Astrocyte of the spinal cord (primary cell): ENCODE results near the gene ABCB6.

Experiments used
- DNase-seq: peaks from one replicate; pipeline ENCODE4 v3.0.0; 2011; ENCODE audit warnings: low read depth, low spot score
- H3K4me3 ChIP-seq: 2 replicates; pipeline ENCODE4 v1.5.1; 2011; ENCODE audit warnings: low read depth, mild to moderate bottlenecking, low read length, moderate library complexity
- in situ Hi-C: cut with HindIII; loops from 2 replicates; pipeline ENCODE4 v1.10.0; 2017; ENCODE audit warnings: low sequenced_read_pairs
- TF ChIP-seq, protein P1 (sequence below): IDR thresholded peaks from 2 replicates; pipeline ENCODE4 v1.5.1; 2012; ENCODE audit warnings: low read depth, mild to moderate bottlenecking, low read length, inconsistent platforms

ABCB6 gene

GRCh38 chr2:219213486-219214071 is 5.2 kb downstream of the ABCB6 start:
- no peak for DNase-seq

DNA sequence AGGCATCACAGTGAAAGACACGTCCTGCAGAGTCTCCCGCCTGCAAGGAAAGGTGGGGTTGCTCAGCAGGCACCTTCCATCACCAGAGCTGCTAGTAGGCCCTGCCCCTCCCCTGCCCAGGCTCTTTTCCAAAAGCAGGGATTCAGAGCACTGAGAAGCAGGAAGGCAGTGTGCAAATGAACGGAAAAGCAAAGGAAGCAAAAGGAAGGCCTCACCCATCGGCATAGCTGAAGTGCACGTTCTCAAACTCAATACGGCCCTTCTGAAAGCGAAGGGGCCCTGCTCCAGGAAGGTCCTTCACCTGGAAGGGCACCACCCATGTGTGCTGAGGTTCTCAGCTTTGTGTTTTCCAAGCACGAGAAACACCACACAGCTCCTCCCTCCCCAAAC is 5.7 kb downstream of the ABCB6 start:
- TF ChIP-seq, protein P1, sequence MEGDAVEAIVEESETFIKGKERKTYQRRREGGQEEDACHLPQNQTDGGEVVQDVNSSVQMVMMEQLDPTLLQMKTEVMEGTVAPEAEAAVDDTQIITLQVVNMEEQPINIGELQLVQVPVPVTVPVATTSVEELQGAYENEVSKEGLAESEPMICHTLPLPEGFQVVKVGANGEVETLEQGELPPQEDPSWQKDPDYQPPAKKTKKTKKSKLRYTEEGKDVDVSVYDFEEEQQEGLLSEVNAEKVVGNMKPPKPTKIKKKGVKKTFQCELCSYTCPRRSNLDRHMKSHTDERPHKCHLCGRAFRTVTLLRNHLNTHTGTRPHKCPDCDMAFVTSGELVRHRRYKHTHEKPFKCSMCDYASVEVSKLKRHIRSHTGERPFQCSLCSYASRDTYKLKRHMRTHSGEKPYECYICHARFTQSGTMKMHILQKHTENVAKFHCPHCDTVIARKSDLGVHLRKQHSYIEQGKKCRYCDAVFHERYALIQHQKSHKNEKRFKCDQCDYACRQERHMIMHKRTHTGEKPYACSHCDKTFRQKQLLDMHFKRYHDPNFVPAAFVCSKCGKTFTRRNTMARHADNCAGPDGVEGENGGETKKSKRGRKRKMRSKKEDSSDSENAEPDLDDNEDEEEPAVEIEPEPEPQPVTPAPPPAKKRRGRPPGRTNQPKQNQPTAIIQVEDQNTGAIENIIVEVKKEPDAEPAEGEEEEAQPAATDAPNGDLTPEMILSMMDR, result no peak
- DNase-seq, result no peak
- in situ Hi-C loops, result no loop called here
- H3K4me3 ChIP-seq, result no peak overlapping the region

More at GRCh38 chr2:219213486-219214071, 5.2 kb downstream of the ABCB6 start:
- TF ChIP-seq, protein P1, result no peak
- no peak overlapping the region for H3K4me3 ChIP-seq
- in situ Hi-C loops, result no loop called here

DNA sequence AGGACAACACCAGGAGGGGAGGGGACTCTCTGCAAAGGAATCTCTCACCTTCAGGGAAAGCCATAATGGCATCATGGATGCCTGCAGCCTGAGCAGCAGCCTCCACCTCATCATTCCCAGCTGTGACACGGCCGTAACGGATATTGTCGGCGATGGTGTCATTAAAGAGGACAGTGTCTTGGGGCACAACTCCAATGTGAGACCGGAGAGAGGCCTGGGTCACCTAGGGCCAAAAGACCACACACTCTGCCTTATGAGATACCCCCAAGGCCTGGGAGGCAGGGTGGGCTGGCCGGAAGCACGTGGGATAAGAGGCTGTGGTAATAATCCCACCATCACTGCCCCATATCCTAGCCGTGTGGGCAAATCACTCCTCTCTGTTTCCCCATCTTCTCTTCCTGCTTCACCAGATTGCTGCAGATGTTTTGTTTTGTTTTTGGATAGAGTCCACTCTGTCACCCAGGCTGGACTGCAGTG is 7.8 kb downstream of the ABCB6 start:
- in situ Hi-C loops, result no loop called here
- no peak for DNase-seq
- TF ChIP-seq, protein P1, result no peak
- H3K4me3 ChIP-seq, result no peak overlapping the region

GRCh38 chr2:219210196-219210885 is 8.4 kb downstream of the ABCB6 start:
- no peak overlapping the region for H3K4me3 ChIP-seq
- DNase-seq, result no peak
- in situ Hi-C loops, result no loop called here
- TF ChIP-seq, protein P1, result no peak

DNA sequence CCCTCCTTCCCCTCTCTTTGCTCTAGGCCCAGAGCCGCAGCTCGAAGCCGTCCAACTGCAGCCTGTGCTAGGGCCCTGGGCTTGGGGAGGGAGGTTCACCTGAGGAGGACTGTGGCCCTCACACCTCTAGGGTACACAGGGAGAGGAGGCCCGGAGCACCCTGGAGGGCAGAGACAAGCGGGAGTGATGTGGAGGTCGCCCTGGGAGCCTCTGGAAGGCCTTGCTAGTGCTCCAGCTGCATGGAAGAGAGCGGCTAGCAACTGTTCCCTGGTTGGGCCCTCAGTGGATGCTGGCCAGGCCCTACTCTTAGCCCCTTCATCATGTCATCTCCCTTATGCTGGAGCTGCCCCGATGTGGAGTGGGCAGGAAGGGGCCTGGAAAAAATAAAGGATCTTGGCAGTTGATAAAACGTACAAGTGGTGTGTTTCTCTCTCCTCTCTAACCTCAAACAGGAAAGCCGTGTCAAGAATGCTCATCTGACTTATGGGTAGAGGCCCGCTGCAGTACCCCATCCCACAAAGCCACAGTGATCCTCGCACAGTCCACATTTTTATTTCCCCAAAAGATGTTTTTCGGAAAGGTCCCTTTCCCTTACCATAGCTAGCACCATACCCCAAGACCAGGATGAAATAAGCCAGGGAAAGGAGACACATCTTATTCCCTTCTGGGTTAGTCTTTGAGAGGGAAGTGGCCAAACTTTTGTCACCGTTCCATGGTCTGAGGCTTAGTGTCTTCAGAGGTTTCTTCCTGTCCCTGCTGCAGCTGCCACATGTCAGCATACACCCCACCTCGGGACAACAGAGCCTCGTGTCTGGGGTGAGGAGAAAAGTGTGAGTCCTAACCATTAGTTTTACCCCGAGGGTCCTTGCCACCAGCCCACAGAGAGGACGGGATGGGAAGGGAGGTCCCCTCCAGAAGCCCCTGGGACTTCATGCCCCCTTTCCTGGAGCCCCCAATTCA is 9.2 kb downstream of the ABCB6 start:
- DNase-seq, result no peak
- TF ChIP-seq, protein P1, result no peak
- no peak overlapping the region for H3K4me3 ChIP-seq
- in situ Hi-C loops, result no loop called here
